ENCODE data around the gene MBP.

- no peak for TF ChIP-seq POLR2A (IDR thresholded peaks at IDR 0.05)
- no peak for TF ChIP-seq CTCF (IDR thresholded peaks at IDR 0.05)
Observed at GRCh38 chr18:76984193-76985155, 148.1 kb downstream of the MBP start.

All from thyroid gland (tissue), 4 donors.